Stimulated activated CD8-positive, alpha-beta memory T cell treated with anti-CD3 and anti-CD28 coated beads, Interleukin-15, amount 100 ng/mL, for 1 hour (primary cell): ENCODE results near the gene BLOC1S2.
A peak's percentile ranks its signal among the peaks of the same experiment; 100 is the strongest.
"Not testable (repeated sequence)": the region's sequence is repeated elsewhere in the genome, so short reads cannot be mapped to it uniquely, and the experiment has no call there.

Experiments used
- DNase-seq: peaks from one replicate; pipeline ENCODE4 v3.0.0-alpha.2; 2020; ENCODE audit warnings: low read depth

The BLOC1S2 gene

DNA sequence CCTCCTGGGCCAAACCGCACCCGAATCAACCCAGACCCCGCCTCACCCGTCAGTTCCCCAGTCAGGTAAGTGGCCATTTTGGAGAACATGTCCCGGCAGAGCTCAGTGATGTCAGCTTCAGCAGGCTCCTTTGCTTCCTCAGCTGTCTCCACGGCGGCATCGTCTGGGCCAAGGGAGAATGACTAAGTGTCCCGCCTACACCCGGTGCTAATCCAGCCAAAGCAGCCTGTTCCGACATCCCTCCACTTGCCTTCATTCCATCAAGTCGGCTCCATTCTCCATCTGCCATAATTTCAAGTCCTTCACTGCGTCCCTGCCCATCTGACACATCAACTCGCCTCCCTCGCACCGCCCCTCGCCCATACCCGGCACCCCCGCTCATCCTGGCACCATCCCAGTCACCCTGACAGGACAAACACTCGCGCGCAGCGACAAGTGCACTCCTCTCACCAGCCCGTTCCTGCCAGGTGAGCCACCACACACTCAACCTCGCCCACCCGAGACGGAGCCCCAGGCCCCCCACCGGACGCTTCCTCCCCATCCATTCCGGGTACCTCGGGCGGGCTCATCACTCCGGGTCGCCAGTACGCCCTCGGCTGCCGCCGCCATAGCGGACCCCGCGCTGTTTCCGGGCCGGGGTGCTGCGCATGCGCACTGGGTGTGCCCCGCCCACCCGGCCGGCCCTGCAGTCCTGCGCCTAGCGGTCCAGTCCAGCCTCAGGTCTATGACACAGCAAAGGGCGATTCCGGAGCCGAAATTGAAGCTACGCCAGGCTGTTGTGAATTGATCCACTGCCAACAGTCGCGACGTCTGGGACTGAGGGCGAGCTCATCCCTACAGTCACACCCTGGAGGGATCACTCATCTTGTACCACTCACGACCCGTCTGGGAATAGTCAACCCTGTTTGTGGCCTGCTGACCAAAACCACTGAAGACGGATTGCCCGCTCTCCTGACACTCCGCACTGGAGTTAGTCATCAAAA lies at the start of gene BLOC1S2:
Gene BLOC1S2, minus strand, starts transcription at position 630 of the 983 bp plus-strand sequence. Its CDS starts 21 bp downstream, at position 609.
- peak; percentile 67 for DNase-seq

DNA sequence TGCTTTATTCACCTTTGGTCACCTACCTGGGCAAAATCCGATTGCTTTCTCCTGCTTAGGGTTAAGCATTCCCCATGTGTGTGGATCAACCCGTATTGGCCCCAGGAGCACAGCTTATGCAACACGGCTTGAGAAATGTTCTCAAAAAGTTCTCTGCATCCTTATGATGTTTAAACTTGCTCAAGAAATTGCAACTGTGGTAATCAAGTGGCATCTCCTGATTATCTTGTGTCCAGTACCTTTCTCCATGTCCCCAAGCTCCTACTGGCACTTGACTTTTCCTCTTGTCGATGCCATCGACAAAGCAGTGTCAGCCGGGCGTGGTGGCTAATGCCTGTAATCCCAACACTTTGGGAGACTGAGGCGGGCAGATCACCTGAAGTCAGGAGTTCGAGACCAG lies 48.3 kb upstream of the BLOC1S2 start:
- no peak for DNase-seq

DNA sequence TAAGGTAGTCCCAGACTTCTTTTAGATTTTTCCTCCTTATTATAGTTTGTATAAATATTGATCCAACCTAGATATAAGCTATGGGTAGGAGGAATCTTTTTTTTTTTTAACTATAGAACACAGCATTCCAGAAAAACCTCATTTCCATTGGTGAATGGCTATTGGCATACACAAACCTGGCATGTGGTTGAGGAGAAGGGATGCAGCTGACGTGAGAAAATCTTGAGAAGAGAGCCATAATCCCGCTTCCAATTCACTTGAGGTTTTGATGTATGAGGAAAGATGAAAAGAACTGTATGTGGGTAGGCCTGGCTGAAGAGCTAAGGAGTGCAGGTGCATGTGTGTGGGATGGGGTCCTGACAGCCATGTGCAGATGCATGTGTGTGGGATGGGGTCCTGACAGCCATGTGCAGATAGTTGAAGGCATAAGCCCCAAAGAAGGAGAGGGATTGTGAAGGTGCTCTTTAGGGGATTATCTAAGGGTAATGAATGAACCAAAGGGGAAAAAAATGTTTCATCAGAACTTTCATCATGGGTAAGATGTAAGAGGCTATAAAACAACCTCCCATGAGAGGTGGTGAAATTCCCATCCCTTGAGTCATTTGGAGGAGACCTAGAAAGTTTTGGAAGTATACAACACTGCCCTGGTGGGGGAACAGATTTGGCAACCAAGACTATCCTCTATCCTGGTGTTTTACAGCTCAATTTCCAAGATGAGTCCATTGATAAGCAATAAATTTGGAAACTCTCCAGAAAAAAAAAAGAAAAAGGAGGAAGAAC lies 47.4 kb upstream of the BLOC1S2 start:
- DNase-seq, result no peak

DNA sequence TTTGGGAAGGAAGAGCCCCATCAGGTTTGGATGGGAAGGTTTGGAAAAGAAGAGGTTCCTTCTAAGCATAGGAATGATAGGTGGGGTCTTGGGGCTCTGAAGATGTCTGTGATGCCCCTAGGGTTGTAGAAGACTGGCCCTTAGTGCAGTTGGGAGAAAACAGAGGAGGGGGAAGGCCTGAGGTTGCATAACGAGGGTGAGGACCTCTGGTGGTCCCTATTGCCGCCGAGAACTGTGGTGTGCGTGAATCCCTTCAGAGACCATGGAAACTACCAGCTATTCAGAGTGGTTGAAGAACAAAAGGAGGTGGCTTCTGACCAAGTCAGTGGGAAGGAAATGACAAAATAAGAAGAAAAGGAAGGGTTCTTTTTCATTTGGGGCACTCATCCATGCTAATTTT lies 46.6 kb upstream of the BLOC1S2 start:
- DNase-seq, result no peak

DNA sequence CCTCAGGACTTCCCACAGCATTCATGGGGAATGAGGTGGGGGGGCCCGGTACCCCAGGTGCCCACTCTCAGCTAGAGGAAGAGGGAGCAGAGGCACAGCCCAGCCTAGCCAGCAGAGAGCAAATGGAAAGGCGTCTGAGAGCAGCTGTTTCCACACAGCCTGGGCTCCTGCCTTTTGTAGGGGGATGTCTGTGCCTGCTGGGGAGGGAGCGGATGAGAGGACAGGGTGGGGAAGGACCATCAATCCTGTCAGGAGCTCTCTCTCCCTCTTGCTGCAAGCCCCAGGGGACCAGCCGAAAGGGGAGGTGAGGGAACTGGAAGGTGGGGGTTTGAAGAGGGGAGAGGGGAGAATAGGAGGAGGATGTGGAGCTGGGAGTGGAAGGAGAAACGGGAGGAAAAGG lies 43.6 kb upstream of the BLOC1S2 start, which contains the start of gene PKD2L1:
Gene PKD2L1, minus strand, starts transcription at position 150 of the 400 bp plus-strand sequence. Its CDS starts 125 bp downstream, at position 25.
- no peak for DNase-seq

DNA sequence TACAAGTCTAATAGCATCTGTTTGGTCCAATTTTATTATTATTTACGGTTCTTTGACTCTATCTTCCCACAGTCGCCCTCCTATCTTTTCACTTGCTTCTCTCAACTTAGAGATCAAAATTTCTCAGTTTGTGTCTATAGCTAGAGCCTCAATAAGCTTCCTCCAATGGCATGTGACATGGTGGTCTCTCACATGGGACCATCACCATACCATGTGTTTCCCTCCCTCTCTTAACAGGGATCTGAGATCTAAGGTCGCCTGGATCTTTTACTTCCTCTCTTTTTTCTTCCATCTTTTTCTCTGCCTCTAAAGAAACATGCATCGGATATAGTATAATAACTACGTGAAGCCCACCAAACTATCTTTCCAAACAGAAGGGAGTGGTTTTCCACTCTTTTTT lies 41.7 kb upstream of the BLOC1S2 start:
- DNase-seq, result no peak

DNA sequence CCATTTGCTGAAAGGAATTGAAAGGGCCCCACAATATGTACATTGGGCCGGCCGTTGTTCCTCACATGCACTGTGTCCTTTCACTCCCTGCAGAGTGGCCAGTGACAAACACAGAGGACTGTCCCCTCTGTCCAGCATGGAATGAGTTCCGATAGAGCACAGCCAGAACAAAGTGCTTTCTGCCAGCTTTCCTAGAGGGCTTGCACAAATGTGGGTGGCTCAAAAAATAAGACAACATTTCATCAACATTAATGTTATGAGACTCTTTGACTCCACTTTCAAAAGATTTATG lies 41.2 kb upstream of the BLOC1S2 start:
- no peak for DNase-seq

DNA sequence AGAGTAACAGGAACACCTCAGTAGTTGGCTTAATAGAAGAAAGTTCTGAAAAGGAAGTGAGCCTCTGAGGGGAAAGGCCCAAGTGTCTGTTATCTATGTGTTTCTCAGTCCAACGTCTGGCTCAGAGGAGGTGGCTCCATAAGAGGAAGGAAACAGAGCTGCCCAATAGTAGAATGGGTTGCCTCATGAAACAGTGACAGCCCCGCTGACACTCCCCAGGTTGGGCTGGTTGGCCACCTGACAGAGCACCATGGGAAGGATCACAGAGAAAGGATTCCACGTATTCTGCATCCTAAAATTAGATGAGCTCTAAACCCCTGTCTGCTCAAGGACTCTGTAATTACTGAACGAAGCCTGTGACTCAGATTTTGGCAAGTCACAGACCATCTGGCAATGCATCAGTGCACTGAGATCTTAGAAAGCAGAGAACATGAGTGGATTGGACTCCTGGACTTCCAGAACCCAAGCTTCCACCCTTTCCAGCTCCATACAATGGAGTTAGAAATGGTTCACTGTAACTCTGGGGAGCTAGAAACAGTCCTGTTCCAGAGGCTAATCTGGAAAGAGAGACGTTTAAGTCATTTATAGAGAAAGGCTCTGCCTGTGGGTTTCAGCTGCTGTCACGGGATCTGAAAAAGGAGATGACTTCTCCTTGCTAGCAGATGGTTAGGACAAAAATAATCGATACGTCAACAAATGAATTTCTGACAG lies 40.7 kb upstream of the BLOC1S2 start:
- DNase-seq, result no peak

DNA sequence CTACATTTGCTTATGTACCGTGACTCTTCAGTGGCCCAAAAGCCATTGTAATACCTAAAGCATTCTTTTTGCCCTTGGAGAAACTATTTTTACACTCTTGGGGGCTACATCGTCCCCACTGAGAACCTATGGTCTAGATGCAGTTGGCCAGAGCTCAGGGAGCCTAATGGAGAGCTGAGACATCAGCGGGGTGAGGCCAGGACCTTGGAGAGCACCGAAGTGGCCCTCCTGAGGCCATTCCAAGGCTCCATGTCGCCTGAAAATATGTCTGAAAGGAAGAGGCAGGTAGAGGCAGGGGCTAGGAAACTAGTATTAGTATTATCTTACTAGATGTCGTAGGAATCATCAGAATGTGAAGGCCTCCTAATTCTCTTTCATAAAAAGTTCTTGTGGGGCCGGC lies 38.7 kb upstream of the BLOC1S2 start:
- no peak for DNase-seq

DNA sequence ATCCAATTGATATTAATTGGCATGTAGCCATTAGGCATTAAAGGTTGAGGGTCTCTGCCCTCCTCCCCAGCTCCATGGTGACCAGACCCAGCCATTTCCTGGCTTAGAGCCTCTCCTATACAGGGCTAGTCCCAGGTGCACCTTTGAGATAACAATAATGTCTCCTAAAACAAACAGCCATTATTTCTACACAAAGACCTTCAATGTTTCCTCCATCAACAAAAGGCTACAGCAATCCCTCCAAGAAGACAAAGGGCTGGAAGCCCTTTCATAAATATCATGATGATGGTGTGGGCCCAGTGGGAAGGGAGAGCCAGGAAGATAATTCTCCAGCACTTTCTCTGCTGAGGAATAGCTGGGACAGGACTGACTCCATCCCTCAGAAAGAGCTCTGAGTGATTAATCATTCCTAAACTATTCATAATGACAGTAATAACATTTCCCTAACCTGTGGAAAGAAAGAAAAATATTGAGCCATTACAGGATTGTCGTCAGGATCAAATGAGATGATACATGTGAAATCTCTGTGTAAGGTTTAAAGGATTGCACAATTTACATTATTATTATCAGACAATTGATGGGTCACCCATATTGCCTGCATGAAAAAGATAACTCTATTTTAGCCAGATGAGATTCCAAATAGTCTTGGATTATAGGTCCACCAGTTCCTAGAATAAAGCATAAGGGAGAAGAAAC lies 33.4 kb upstream of the BLOC1S2 start:
- DNase-seq, result no peak

DNA sequence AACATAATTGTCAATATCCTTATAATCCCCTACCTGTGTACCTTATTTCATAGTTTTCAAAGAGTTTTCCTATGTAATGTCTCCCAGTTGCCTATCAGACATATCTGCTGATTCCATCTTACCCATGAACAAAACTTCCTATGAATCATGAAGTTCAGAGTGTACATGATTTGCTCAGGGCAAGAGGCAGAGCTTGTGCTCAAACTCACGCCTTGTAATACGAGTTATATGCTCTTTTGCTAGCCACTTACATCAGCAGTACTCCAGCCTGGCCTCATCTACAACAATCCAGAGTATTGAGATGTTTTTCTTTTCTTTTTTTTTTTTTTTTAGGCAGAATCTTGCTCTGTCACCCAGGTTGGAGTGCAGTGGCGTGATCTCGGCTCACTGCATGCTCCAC lies 31.7 kb upstream of the BLOC1S2 start:
- no peak for DNase-seq

DNA sequence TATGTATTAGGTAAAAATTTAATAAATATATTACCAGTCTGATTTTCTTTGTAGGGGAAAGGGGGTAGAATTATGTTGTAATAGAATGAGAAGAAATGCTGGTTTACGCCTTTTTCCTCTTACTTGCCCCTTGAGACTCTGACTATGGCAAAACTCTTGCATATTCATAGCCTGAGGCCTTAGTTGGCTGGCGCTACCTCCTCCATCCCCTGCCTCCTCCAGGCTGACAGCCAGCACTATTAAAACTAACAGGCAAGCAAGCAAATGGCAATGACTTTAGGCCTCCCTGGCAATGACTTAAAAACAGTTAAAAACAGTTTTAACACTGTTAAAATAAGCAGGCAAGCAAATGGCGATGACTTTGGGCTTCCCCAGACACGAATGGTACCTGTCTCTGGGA lies 29.1 kb upstream of the BLOC1S2 start:
- DNase-seq, result no peak

DNA sequence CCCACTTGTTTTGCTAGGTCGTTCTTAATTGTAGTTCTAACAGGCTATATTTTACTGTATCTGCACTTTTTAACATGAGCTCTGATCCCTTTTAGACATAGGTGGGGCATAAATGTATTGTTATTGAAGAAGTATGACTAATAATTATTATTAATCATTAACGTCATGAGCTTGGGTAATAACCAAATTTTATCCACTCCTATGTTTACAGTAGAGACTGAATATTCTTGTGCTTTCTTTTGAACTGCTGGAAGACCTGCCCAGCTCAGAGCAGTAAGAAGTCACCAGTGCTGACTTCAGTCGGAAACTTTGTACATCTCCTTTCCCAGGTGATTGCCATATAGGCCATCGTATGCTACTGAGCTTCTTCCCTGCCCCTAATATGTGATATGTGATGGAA lies 24.8 kb upstream of the BLOC1S2 start:
- no peak for DNase-seq

DNA sequence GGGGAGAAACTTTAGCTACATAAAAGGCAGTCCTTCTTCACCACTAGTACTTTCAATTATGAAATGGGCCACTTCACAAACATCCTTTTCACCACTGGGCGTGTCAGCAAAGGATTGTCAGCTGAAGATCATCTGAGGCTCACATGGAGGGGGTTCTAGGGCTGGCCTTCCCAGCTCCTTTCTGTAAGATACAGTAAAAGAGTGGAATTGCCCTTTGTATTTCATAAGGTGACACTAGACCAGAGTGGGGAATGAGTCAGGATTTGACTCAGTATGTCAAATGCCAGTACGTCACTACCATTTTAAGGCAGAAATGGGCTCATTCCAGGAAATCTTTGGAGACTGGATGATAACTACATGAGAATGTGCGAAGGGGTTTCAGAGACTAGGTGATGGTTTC lies 21.2 kb upstream of the BLOC1S2 start:
- DNase-seq, result no peak

DNA sequence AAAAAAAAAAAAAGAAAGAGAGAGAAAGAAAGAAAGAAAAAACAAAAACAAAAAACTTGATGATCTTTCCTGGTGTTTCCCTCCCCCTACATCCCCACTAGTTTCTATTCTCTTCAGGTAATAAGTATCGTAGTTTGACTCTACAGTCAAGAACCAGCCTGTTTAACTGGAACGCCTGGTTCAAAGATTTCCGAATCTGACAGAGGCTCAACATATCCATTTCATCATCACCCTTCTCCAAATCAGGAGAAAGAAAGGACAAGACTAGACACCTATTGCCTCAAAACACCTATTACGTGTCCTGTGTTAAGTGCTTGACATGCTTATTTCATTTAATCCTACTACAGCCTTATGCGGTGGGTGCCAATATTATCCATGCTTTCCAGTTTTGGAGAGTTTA lies 20.4 kb upstream of the BLOC1S2 start:
- no peak for DNase-seq

DNA sequence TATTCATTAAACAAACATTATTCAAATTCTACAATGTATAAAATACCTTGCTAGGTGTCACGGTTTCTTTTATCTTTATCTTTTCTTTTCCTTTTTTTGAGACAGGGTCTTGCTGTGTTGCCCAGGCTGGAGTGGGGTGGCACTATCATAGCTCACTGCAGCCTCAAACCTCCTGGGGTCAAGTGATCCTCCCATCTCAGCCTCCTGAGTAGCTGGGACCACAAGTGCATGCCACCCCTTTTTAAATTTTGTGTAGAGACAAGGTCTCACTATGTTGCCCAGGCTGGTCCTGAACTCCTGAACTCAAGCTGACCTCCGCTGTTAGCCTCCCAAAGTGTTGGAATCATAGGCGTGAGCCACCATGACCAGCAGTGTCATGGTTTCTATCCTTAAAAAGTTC lies 17.9 kb upstream of the BLOC1S2 start:
- no peak for DNase-seq

DNA sequence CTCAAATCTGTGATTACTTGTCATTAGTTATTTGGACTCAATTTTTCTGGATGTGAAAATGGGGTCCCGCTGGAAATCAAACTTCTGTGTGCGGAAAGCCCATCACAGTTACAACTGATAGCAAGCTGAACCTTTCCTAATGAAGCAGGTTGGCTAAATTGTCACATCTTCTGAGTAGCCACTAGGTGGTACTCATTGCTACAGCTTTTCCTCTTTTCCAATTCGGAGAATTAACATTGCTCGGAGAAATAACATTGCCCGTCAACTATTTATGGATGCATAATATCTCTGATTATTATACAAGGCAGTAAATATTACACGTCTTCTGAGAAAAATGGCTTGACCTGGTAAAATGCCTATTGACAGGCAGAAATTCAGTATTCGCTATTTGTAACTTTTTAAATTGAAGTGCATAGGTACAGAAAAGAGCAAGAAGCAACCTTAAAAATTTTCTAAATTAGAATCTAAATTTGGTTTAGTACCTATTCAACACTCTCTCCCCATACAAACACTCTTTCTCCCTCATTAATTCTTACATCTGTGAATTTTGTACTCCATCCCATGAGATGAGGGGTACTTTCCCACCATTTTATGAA lies 17.3 kb upstream of the BLOC1S2 start:
- no peak for DNase-seq

DNA sequence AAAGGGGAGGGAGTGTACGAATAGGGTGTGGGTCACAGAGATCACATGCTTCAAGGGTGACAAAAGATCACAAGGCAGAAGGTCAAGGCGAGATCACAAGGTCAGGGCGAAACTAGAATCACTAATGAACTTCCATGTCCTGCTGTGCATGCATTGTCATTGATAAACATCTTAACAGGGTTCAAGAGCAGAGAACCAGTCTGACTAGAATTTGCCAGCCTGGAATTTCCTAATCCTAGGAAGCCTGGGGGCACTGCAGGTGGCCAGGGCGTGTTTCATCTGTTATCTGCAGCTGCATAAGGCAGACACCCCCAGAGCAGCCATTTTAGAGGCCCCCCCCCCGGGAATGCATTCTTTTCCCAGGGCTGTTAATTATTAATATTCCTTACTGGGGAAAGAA lies 14.6 kb upstream of the BLOC1S2 start:
- not testable (repeated sequence) for DNase-seq

DNA sequence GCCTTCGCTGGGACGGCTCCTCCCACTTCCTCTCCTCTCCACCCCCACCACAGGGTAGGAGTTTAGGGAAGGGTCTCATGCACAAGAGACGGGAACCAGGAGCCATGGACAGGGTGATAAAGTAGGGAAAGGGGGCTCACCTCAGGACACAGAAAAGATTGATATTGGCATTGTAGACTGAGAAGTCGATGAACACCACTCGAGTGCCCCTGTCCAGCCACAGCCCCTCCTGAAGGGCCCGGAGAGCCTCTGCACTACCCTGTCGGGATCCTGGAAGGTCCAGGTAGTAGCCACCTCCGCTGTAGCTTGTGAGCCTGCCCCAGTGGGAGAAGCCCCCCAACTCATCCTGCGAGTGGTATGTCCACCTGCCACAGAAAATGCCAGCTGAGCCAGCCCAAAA lies 10.8 kb upstream of the BLOC1S2 start:
- DNase-seq, result no peak

DNA sequence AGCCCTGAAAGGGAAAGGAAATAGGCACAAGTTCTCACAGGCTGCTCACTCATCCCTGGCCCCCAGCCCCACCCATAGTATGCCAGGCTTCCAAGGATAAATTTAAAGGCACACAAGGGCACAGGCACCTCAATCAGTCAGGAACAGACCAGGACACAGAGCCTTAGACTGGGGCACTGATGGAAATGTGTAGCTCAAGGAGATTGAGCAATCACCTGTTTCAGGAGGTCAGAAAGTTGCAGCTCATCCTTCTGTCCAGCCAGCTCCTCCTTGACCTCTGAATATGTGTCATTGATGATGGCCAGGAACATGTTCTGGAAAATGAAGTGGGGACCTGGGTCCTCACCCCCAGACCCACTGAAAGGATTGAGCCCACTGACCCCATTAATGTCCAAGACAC lies 6.6 kb upstream of the BLOC1S2 start:
- no peak for DNase-seq

DNA sequence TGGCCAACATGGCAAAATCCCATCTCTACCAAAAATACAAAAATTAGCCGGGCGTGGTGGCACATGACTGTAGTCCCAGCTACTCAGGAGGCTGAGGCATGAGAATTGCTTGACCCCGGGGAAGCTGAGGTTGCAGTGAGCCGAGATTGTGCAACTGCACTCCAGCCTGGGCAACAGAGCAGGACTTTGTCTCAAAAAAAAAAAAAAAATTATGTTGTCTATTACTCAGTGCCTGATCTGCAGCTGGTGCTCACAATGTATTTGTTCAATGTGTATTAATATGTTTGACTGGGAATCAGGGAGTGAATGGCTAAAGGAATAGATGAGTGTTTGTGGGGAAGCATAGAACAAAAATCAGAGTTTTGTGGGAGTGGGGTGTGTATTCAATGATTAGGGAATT lies 5.8 kb upstream of the BLOC1S2 start:
- not testable (repeated sequence) for DNase-seq

DNA sequence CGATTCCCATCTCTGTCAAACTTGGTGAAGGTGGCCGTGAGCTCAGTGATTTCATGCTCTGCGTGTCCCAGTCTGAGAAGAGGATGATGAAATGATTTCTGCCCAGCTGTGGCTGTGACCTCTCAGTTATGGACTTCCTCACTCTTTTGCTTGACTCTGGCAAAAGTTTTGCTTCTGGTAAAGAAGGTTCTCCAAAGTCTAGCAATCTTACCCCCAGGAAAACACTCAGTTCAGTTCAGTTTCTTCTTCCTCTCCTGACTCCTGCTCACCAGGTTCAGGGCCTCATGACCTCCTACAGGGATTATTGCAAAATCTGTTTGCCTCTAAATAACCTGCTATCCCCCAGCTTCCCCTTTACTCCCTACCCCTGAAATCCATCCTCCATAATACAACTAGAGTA lies 4.9 kb upstream of the BLOC1S2 start:
- DNase-seq, result no peak
